Activated CD4-positive, alpha-beta T cell treated with anti-CD3 and anti-CD28 coated beads, Interleukin-2, amount 50 U/mL, for 16 hours (primary cell): Measurements from ENCODE around the gene ATP1A4.

Experiments used
- DNase-seq: peaks from one replicate; pipeline ENCODE4 v3.0.0-alpha.2; 2020

Gene ATP1A4

GRCh38 chr1:160148121-160148520, 3.3 kb upstream of the ATP1A4 start:
- no peak for DNase-seq

- no peak for DNase-seq
Measured at GRCh38 chr1:160149233-160149632, 2.2 kb upstream of the ATP1A4 start.

- no peak for DNase-seq
Measured at GRCh38 chr1:160149716-160150115, 1.7 kb upstream of the ATP1A4 start.

- no peak for DNase-seq
Measured at GRCh38 chr1:160154790-160155189, 3.4 kb downstream of the ATP1A4 start.

GRCh38 chr1:160156361-160156760, 5.0 kb downstream of the ATP1A4 start:
- no peak for DNase-seq

- no peak for DNase-seq
Measured at GRCh38 chr1:160157174-160157573, 5.8 kb downstream of the ATP1A4 start.

GRCh38 chr1:160158031-160158430, 6.6 kb downstream of the ATP1A4 start:
- no peak for DNase-seq

GRCh38 chr1:160158534-160158933, 7.1 kb downstream of the ATP1A4 start:
- no peak for DNase-seq

GRCh38 chr1:160159846-160160245, 8.4 kb downstream of the ATP1A4 start:
- no peak for DNase-seq

GRCh38 chr1:160161965-160162705, 10.7 kb downstream of the ATP1A4 start:
- DNase-seq, result peak; percentile 24

- DNase-seq, result no peak
Measured at GRCh38 chr1:160162931-160163330, 11.5 kb downstream of the ATP1A4 start.

- no peak for DNase-seq
Measured at GRCh38 chr1:160163615-160164014, 12.2 kb downstream of the ATP1A4 start.

GRCh38 chr1:160164121-160164520, 12.7 kb downstream of the ATP1A4 start:
- no peak for DNase-seq

- DNase-seq, result peak; percentile 5
Measured at GRCh38 chr1:160166166-160166868, 14.9 kb downstream of the ATP1A4 start.

GRCh38 chr1:160167056-160167455, 15.7 kb downstream of the ATP1A4 start:
- no peak for DNase-seq

- peak; percentile 13 for DNase-seq
Measured at GRCh38 chr1:160167580-160167979, 16.2 kb downstream of the ATP1A4 start.

- no peak for DNase-seq
Measured at GRCh38 chr1:160168016-160168415, 16.6 kb downstream of the ATP1A4 start.

- no peak for DNase-seq
Measured at GRCh38 chr1:160168609-160169369, 17.4 kb downstream of the ATP1A4 start.

GRCh38 chr1:160169553-160170399, 18.4 kb downstream of the ATP1A4 start:
- peak; percentile 32 for DNase-seq

GRCh38 chr1:160171354-160171753, 20.0 kb downstream of the ATP1A4 start:
- DNase-seq, result no peak

GRCh38 chr1:160171980-160172379, 20.6 kb downstream of the ATP1A4 start:
- DNase-seq, result no peak

- no peak for DNase-seq
Measured at GRCh38 chr1:160177231-160177630, 25.8 kb downstream of the ATP1A4 start.

- no peak for DNase-seq
Measured at GRCh38 chr1:160177667-160178066, 26.3 kb downstream of the ATP1A4 start.
